Ecto neural progenitor cell (in vitro differentiated cells): ENCODE results near the gene GSTP1.

Experiments used
- DNase-seq: peaks from one replicate; pipeline ENCODE4 v3.0.0-alpha.2; 2018; ENCODE audit warnings: low spot score

Gene GSTP1

GRCh38 chr11:67630228-67630942 lies 46.8 kb downstream of the GSTP1 start:
- peak; percentile 100 for DNase-seq

GRCh38 chr11:67630943-67631331 lies 47.3 kb downstream of the GSTP1 start:
- no peak for DNase-seq

GRCh38 chr11:67631411-67631810 lies 47.8 kb downstream of the GSTP1 start:
- peak; percentile 56 for DNase-seq

- no peak for DNase-seq
Observed at GRCh38 chr11:67631853-67632174, 48.2 kb downstream of the GSTP1 start.

GRCh38 chr11:67632175-67632981 lies 48.8 kb downstream of the GSTP1 start:
- DNase-seq = peak; percentile 48

GRCh38 chr11:67632982-67633755 lies 49.6 kb downstream of the GSTP1 start:
- no peak for DNase-seq

- peak; percentile 43 for DNase-seq
Observed at GRCh38 chr11:67633758-67634365, 50.2 kb downstream of the GSTP1 start.

GRCh38 chr11:67634366-67635230 lies 51.0 kb downstream of the GSTP1 start:
- DNase-seq = peak; percentile 44

- DNase-seq = peak; percentile 31
Observed at GRCh38 chr11:67635231-67635521, 51.6 kb downstream of the GSTP1 start.
